GM12865 (cell line): ENCODE measurements around the gene ARAP3.

Source experiments
- DNase-seq: peaks from one replicate; pipeline ENCODE4 v3.0.0; 2010; ENCODE audit warnings: low read depth
- H3K4me3 ChIP-seq: 2 replicates; pipeline ENCODE4 v1.5.1; 2011; ENCODE audit warnings: mild to moderate bottlenecking, low read depth, low read length, control low read depth
- CTCF ChIP-seq: IDR thresholded peaks from 2 replicates; pipeline ENCODE4 v1.5.1; 2011; ENCODE audit warnings: low read length, control low read depth, low read depth, inconsistent platforms; ENCODE audit not compliant: insufficient read depth; ENCODE audit errors: missing control alignments

The ARAP3 gene

GRCh38 chr5:141646026-141646425 lies 36.0 kb downstream of the ARAP3 start:
- TF ChIP-seq CTCF, result no peak
- no peak overlapping the region for H3K4me3 ChIP-seq
- no peak for DNase-seq

DNA sequence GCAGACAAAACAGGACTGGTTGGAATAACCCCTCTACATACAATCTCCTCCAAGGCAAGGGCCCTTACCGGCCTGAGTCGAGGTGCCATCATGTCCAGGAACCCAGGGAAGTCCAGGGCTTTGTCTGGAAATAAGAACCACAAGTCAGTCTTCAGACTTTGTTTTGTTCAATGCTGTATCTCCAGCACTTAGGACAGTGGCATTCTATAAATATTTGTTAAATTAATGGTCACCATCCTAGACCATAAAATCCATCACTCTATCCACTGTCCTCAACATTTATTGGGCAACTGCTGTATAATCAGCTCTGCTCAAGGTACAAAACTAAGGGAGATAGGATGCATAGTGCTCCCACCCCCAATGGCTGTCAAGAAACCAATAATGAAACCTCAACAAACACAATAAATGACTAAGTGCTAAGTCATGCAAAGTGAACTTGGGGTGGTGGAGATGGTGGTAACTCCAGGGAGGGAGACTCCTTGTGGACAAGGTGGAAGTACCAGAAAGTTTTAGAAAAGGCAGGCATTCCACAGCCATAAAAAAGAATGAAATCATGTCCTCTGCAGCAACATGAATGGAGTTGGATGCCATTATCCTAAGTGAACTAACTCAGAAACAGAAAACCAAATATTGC lies 40.3 kb downstream of the ARAP3 start:
- DNase-seq, result peak; percentile 68
- peak; percentile 21 for TF ChIP-seq CTCF
- H3K4me3 ChIP-seq, result no peak overlapping the region

GRCh38 chr5:141640698-141641097 lies 41.3 kb downstream of the ARAP3 start:
- no peak overlapping the region for H3K4me3 ChIP-seq
- DNase-seq, result no peak
- TF ChIP-seq CTCF, result no peak

DNA sequence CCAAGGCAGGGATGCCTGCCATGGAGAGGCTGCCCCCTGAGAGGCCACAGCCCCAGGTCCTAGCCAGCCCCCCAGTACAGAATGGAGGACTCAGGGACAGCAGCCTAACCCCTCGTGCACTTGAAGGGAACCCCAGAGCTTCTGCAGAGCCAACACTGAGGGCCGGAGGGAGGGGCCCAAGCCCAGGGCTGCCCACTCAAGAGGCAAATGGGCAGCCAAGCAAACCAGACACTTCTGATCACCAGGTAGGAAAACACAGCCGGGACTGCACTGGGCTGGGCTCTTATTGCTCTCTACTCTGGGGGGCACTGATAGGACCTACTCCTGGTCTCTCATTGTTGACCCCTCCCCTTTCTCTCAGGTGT lies 42.0 kb downstream of the ARAP3 start:
- DNase-seq, result no peak
- H3K4me3 ChIP-seq, result no peak overlapping the region
- TF ChIP-seq CTCF, result no peak

GRCh38 chr5:141639357-141640050 lies 42.5 kb downstream of the ARAP3 start:
- H3K4me3 ChIP-seq, result no peak overlapping the region
- no peak for TF ChIP-seq CTCF
- no peak for DNase-seq

GRCh38 chr5:141638771-141639170 lies 43.3 kb downstream of the ARAP3 start:
- TF ChIP-seq CTCF, result no peak
- no peak for DNase-seq
- peak overlapping the region; percentile 79; the same call in 1 of the 2 replicates for H3K4me3 ChIP-seq
